Liver (tissue), 9 donors: Measurements from ENCODE around the gene IFT57. TPM values are rescaled to one million over a fixed set of nuclear protein-coding genes. Genes with fewer than 3 reads are reported as not detected.

Experiments
- DNase-seq: peaks from one replicate; pipeline ENCODE4 v3.0.0-alpha.2; 2017; ENCODE audit warnings: low spot score
- H3K27ac ChIP-seq, 2 donors: one replicate each; pipeline ENCODE4 v1.7.0; 2013; ENCODE audit warnings: inconsistent platforms in 2 of 2, low read length in 2 of 2, control low read depth in 1 of 2, low read depth in 1 of 2, mild to moderate bottlenecking in 1 of 2
- H3K27me3 ChIP-seq, 4 donors: one replicate each; pipeline versions ENCODE4 v1.6.1 to v1.7.0; 2013; ENCODE audit warnings: low read length in 3 of 4, inconsistent platforms in 1 of 4, mild to moderate bottlenecking in 1 of 4, moderate library complexity in 1 of 4; ENCODE audit not compliant: control insufficient read depth in 4 of 4, insufficient read depth in 4 of 4
- H3K36me3 ChIP-seq, 4 donors: one replicate each; pipeline versions ENCODE4 v1.6.1 to v1.7.0; 2013; ENCODE audit warnings: low read length in 3 of 4, mild to moderate bottlenecking in 3 of 4, low read depth in 1 of 4, moderate library complexity in 1 of 4; ENCODE audit not compliant: control insufficient read depth in 4 of 4, insufficient read depth in 3 of 4
- H3K4me1 ChIP-seq, 4 donors: one replicate each; pipeline versions ENCODE4 v1.6.1 to v1.7.0; 2013; ENCODE audit warnings: low read length in 3 of 4, mild to moderate bottlenecking in 3 of 4, moderate library complexity in 1 of 4; ENCODE audit not compliant: control insufficient read depth in 4 of 4, insufficient read depth in 4 of 4
- H3K4me3 ChIP-seq, 3 donors: one replicate each; pipeline versions ENCODE4 v1.6.1 to v1.7.0; 2013; ENCODE audit warnings: low read length in 3 of 3, control low read depth in 1 of 3, low read depth in 1 of 3, mild to moderate bottlenecking in 1 of 3
- H3K9ac ChIP-seq, 2 donors: one replicate each; pipeline ENCODE4 v1.7.0; 2013; ENCODE audit warnings: low read length in 2 of 2, mild to moderate bottlenecking in 2 of 2, moderate library complexity in 2 of 2, control low read depth in 1 of 2, low read depth in 1 of 2
- H3K9me3 ChIP-seq, 4 donors: one replicate each; pipeline versions ENCODE4 v1.6.1 to v1.7.0; 2013; ENCODE audit warnings: low read length in 3 of 4; ENCODE audit not compliant: control insufficient read depth in 4 of 4
- ATF3 ChIP-seq: IDR thresholded peaks from 2 replicates; pipeline ENCODE4 v1.6.1; 2016; ENCODE audit warnings: antibody characterized with exemption
- CTCF ChIP-seq: fragments of 150-350 bp; IDR thresholded peaks from 2 replicates; pipeline ENCODE4 v1.5.1; 2017; ENCODE audit warnings: improper control_type of control experiment, low read depth, low read length; ENCODE audit not compliant: missing input control
- EGR1 ChIP-seq, 2 donors: IDR thresholded peaks; 2 replicates each; pipeline ENCODE4 v1.6.1; 2016 to 2018; ENCODE audit warnings: antibody characterized with exemption in 2 of 2, low read depth in 2 of 2
- FOXA1 ChIP-seq: IDR thresholded peaks from 2 replicates; pipeline ENCODE4 v1.6.1; 2016; ENCODE audit warnings: antibody characterized with exemption
- FOXA2 ChIP-seq: IDR thresholded peaks from 2 replicates; pipeline ENCODE4 v1.6.1; 2016; ENCODE audit warnings: antibody characterized with exemption
- GABPA ChIP-seq, 2 donors: IDR thresholded peaks in 1 of 2; conservative IDR thresholded peaks in 1 of 2; 2 replicates each; pipeline ENCODE4 v1.6.1; 2016; ENCODE audit warnings: antibody characterized with exemption in 2 of 2, mild to moderate bottlenecking in 1 of 2, moderate library complexity in 1 of 2
- HNF4A ChIP-seq, 2 donors: conservative IDR thresholded peaks; 2 replicates each; pipeline ENCODE4 v1.6.1; 2016; ENCODE audit warnings: antibody characterized with exemption in 2 of 2, mild to moderate bottlenecking in 2 of 2
- HNF4G ChIP-seq: IDR thresholded peaks from 2 replicates; pipeline ENCODE4 v1.6.1; 2016; ENCODE audit warnings: antibody characterized with exemption
- MAX ChIP-seq: IDR thresholded peaks from 2 replicates; pipeline ENCODE4 v1.6.1; 2016; ENCODE audit warnings: antibody characterized with exemption
- NR2F2 ChIP-seq: IDR thresholded peaks from 2 replicates; pipeline ENCODE4 v1.6.1; 2016; ENCODE audit warnings: antibody characterized with exemption
- RAD21 ChIP-seq, 2 donors: IDR thresholded peaks; 2 replicates each; pipeline ENCODE4 v1.6.1; 2016; ENCODE audit warnings: antibody characterized with exemption in 2 of 2, mild to moderate bottlenecking in 2 of 2
- REST ChIP-seq: IDR thresholded peaks from 2 replicates; pipeline ENCODE4 v1.6.1; 2016; ENCODE audit warnings: antibody characterized with exemption, mild to moderate bottlenecking
- RXRA ChIP-seq, 2 donors: IDR thresholded peaks; 2 replicates each; pipeline ENCODE4 v1.6.1; 2017 to 2018; ENCODE audit warnings: antibody characterized with exemption in 2 of 2, mild to moderate bottlenecking in 1 of 2
- SP1 ChIP-seq: IDR thresholded peaks from 2 replicates; pipeline ENCODE4 v1.6.1; 2018; ENCODE audit warnings: antibody characterized with exemption, mild to moderate bottlenecking
- TAF1 ChIP-seq: conservative IDR thresholded peaks from 2 replicates; pipeline ENCODE4 v1.6.1; 2016; ENCODE audit warnings: antibody characterized with exemption, mild to moderate bottlenecking
- YY1 ChIP-seq: IDR thresholded peaks from 2 replicates; pipeline ENCODE4 v1.6.1; 2016; ENCODE audit warnings: antibody characterized with exemption, mild to moderate bottlenecking
- ZBTB33 ChIP-seq: IDR thresholded peaks from 2 replicates; pipeline ENCODE4 v1.6.1; 2016; ENCODE audit warnings: antibody characterized with exemption
- WGBS: extraction: QIAGEN DNeasy Blood & Tissue Kit; methylation state at CpG from one replicate; pipeline ENCODE4 v1.1.7; 2013; 5-methylcytosine and 5-hydroxymethylcytosine counted together
- polyA plus RNA-seq, 2 donors: library from polyadenylated mRNA; stranded (reverse) in 1 of 2; unstranded in 1 of 2; fragments of 200-250 nt in 1 of 2; fragments of >200 nt in 1 of 2; fragmentation: Nextera tagmentation in 1 of 2; extraction: Ambion mirVana in 1 of 2; gene quantifications; one replicate each; pipeline versions ENCODE4 v1.2.1 to v1.2.3, GENCODE V29; 2013 to 2015
- total RNA-seq, 2 donors: library from RNA; depleted of rRNA; stranded (reverse); fragments of >200 nt; gene quantifications; one replicate each; pipeline ENCODE4 v1.2.3, GENCODE V29; 2014
- donor health status: healthy.
- donor health status: healthy.
- donor health status: healthy.
- donor health status: healthy.
- donor health status: healthy.

Gene IFT57
- total and polyA plus RNA-seq, 4 donors: 5.2 to 9.2 (median 7.3) TPM

GRCh38 chr3:108180194-108180593 lies 42.0 kb downstream of the IFT57 start:
- no peak overlapping the region for H3K9ac ChIP-seq
- WGBS: 78% methylated on average over 1 of the region's 1 CpG
- no peak for DNase-seq
- H3K27me3 ChIP-seq: no peaks in the 10 kb centered on the region
- TF ChIP-seq HNF4A (conservative IDR thresholded peaks at IDR 0.05) (no peak), SP1 (no peak), HNF4G (no peak), ZBTB33 (no peak), TAF1 (no peak), MAX (no peak), YY1 (no peak), EGR1 (IDR thresholded peaks at IDR 0.05; ENCODE audit: low read depth in 2 of 2) (no peak), GABPA (IDR thresholded peaks at IDR 0.05 in 1 of 2, conservative IDR thresholded peaks at IDR 0.05 in 1 of 2) (no peak)
- H3K36me3 ChIP-seq: no peaks in the 10 kb centered on the region
- H3K4me3 ChIP-seq: no peak overlapping the region
- no peak overlapping the region for H3K27ac ChIP-seq
- peaks cover 0 to 3% (median 0%) of the 10 kb centered on the region in 4 donors for H3K9me3 ChIP-seq
- H3K4me1 ChIP-seq: no peaks in the 10 kb centered on the region

GRCh38 chr3:108178676-108179075 lies 43.5 kb downstream of the IFT57 start:
- DNase-seq: no peak
- TF ChIP-seq FOXA2: no peak
- no peak for TF ChIP-seq NR2F2
- no peak for TF ChIP-seq SP1
- TF ChIP-seq ATF3: no peak
- TF ChIP-seq GABPA (IDR thresholded peaks at IDR 0.05 in 1 of 2, conservative IDR thresholded peaks at IDR 0.05 in 1 of 2): no peak
- no peak for TF ChIP-seq FOXA1
- no peak for TF ChIP-seq EGR1 (IDR thresholded peaks at IDR 0.05; ENCODE audit: low read depth in 2 of 2)
- no peaks in the 10 kb centered on the region for H3K4me1 ChIP-seq
- no peaks in the 10 kb centered on the region for H3K9me3 ChIP-seq
- no peak overlapping the region for H3K9ac ChIP-seq
- H3K36me3 ChIP-seq: no peaks in the 10 kb centered on the region
- no peaks in the 10 kb centered on the region for H3K27me3 ChIP-seq
- no peak overlapping the region for H3K27ac ChIP-seq
- WGBS: 97% methylated on average over 1 of the region's 1 CpG
- no peak overlapping the region for H3K4me3 ChIP-seq

- DNase-seq: no peak
- Histone ChIP-seq H3K9ac (no peak overlapping the region), H3K27ac (no peak overlapping the region), H3K36me3 (no peaks in the 10 kb centered on the region), H3K4me3 (no peak overlapping the region), H3K4me1 (no peaks in the 10 kb centered on the region), H3K27me3 (no peaks in the 10 kb centered on the region), H3K9me3 (no peaks in the 10 kb centered on the region)
- WGBS: 94% methylated on average over 2 of the region's 2 CpGs
- TF ChIP-seq FOXA2 (no peak), GABPA (IDR thresholded peaks at IDR 0.05 in 1 of 2, conservative IDR thresholded peaks at IDR 0.05 in 1 of 2) (no peak), HNF4A (conservative IDR thresholded peaks at IDR 0.05) (no peak), RXRA (IDR thresholded peaks at IDR 0.05) (no peak), YY1 (no peak), HNF4G (no peak), REST (no peak), SP1 (no peak), CTCF (no peak), EGR1 (IDR thresholded peaks at IDR 0.05; ENCODE audit: low read depth in 2 of 2) (no peak), ATF3 (no peak), TAF1 (no peak), ZBTB33 (no peak), RAD21 (IDR thresholded peaks at IDR 0.05) (no peak), FOXA1 (no peak)
These were observed 44.7 kb downstream of the IFT57 start for GRCh38 chr3:108177536-108177935.
